ENCODE measurements around the gene SHC4. TPM values are rescaled to one million over a fixed set of nuclear protein-coding genes. Genes with fewer than 3 reads are reported as not detected.

SHC4 gene
- total RNA-seq, 1 donor from 2014 or later, result 7.2 TPM

- H3K4me1 ChIP-seq, result no peaks in the 10 kb centered on the region
- no peaks in the 10 kb centered on the region for H3K9me3 ChIP-seq
- TF ChIP-seq CTCF (IDR thresholded peaks at IDR 0.05), result no peak
- H3K27me3 ChIP-seq, result no peaks in the 10 kb centered on the region
- intact Hi-C loops (cut with DNase I), result no loop called here
- H3K4me3 ChIP-seq, result no peak overlapping the region
- no peak for DNase-seq (ENCODE audit: low spot score in 2 of 2)
- peak overlapping the region; percentile 54 to 56 for H3K27ac ChIP-seq
- H3K36me3 ChIP-seq, result no peaks in the 10 kb centered on the region
Measured at GRCh38 chr15:48904758-48905157, 59.0 kb downstream of the SHC4 start.

DNA sequence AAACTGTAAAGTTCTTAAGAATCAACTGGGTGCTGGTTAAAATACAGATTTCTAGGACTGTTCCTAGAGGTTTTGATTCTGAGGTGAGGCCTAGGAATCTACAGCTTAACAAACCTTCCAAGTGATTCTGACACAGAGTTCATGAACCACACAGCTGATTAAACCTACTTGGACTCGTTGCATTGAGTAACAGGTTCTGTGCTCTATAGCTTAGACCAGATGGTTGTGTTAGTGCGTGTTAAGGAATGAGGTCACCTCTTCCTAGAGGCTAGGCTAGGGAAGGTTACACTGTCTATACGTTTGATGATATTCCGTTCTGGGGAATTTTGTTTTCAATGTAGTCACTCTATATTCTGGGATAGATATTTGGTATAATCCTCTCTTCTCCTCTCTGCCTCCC is 63.9 kb downstream of the SHC4 start:
- H3K27me3 ChIP-seq, result no peaks in the 10 kb centered on the region
- TF ChIP-seq CTCF (IDR thresholded peaks at IDR 0.05), result no peak
- H3K9me3 ChIP-seq, result no peaks in the 10 kb centered on the region
- intact Hi-C loops (cut with DNase I), result no loop called here
- H3K36me3 ChIP-seq, result no peaks in the 10 kb centered on the region
- H3K4me3 ChIP-seq, result no peak overlapping the region
- H3K4me1 ChIP-seq, result peaks cover 0 to 9% of the 10 kb centered on the region in 2 donors
- DNase-seq (ENCODE audit: low spot score in 2 of 2), result no peak
- H3K27ac ChIP-seq, result no peak overlapping the region

- DNase-seq (ENCODE audit: low spot score in 2 of 2), result no peak
- no peak for TF ChIP-seq CTCF (IDR thresholded peaks at IDR 0.05)
- H3K4me3 ChIP-seq, result no peak overlapping the region
Measured at GRCh38 chr15:48898446-48898845, 65.3 kb downstream of the SHC4 start.

DNA sequence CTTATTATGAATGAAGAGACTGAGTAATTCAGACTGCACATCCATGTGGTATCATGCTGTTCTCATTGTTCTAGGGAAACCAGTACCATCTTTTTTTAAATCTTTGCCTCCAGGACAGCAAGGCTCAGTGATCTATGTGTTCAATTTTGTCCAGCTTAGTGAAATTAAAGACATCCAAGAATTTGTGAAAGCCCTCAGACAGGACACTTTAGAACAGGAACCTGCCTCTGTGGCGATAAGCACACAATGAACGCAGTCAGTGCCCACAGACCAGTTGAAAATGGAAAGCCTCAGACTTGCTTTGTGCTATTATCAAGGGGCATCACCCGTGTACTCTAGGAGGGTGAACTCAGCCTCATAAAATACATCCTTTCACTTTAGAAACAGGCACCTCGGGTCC is 65.7 kb downstream of the SHC4 start:
- Histone ChIP-seq H3K4me3 (peak overlapping the region in 1 of 2 donors; percentile 60), H3K27ac (no peak overlapping the region)

More at GRCh38 chr15:48898446-48898845, 65.3 kb downstream of the SHC4 start:
- Histone ChIP-seq H3K36me3 (no peaks in the 10 kb centered on the region), H3K27ac (no peak overlapping the region), H3K9me3 (no peaks in the 10 kb centered on the region), H3K4me1 (peaks cover 0 to 9% of the 10 kb centered on the region in 2 donors), H3K27me3 (no peaks in the 10 kb centered on the region)
- intact Hi-C loops (cut with DNase I), result no loop called here

GRCh38 chr15:48896869-48897814 is 66.6 kb downstream of the SHC4 start:
- Histone ChIP-seq H3K27ac (peak overlapping the region; percentile 63 to 70), H3K4me1 (peaks cover 0 to 9% of the 10 kb centered on the region in 2 donors), H3K4me3 (peak overlapping the region; percentile 24 to 60), H3K9me3 (no peaks in the 10 kb centered on the region), H3K36me3 (no peaks in the 10 kb centered on the region), H3K27me3 (no peaks in the 10 kb centered on the region)
- TF ChIP-seq CTCF (IDR thresholded peaks at IDR 0.05), result no peak
- DNase-seq (ENCODE audit: low spot score in 2 of 2), result no peak
- intact Hi-C loops (cut with DNase I), result no loop called here

More for the DNA sequence above, 65.7 kb downstream of the SHC4 start:
- peaks cover 0 to 9% of the 10 kb centered on the region in 2 donors for H3K4me1 ChIP-seq
- intact Hi-C loops (cut with DNase I), result no loop called here
- no peak for DNase-seq (ENCODE audit: low spot score in 2 of 2)
- no peaks in the 10 kb centered on the region for H3K9me3 ChIP-seq
- no peaks in the 10 kb centered on the region for H3K36me3 ChIP-seq
- no peaks in the 10 kb centered on the region for H3K27me3 ChIP-seq
- TF ChIP-seq CTCF (IDR thresholded peaks at IDR 0.05), result no peak

Data from ascending aorta (tissue), 2 donors.